H1 (cell line): Measurements from ENCODE around the gene APBA2. TPM values are rescaled to one million over a fixed set of nuclear protein-coding genes. Genes with fewer than 3 reads are reported as not detected.

Experiments
- CTCF ChIA-PET: fragments of 300-600 bp; sonication (Branson Sonifier 250); formaldehyde crosslinking; loops from one replicate; lab custom pipeline; 2021; ENCODE audit not compliant: partially characterized antibody; lab: Charles Lee
- POLR2A ChIA-PET: fragments of 300-600 bp; sonication (Branson Sonifier 250); formaldehyde crosslinking; loops from one replicate; lab custom pipeline; 2021; ENCODE audit warnings: inconsistent platforms; ENCODE audit not compliant: partially characterized antibody; lab: Charles Lee
- DNase-seq, 2 experiments: peaks; one replicate each; pipeline versions ENCODE4 v3.0.0 to v3.0.0-alpha.2; 2010 to 2022; ENCODE audit warnings: low spot score in 2 of 2, low read depth in 1 of 2, mixed read lengths in 1 of 2
- FAIRE-seq: peaks from 2 replicates; lab custom pipeline; 2011; peaks lifted over from hg19 to GRCh38; lab: Jason Lieb, UNC
- H2AFZ ChIP-seq: 2 replicates; pipeline ENCODE4 v1.8.1; 2012; ENCODE audit warnings: low read length, inconsistent platforms
- H2AK5ac ChIP-seq: 2 replicates; pipeline ENCODE4 v1.6.1; 2013; ENCODE audit warnings: low read depth, low read length
- H2BK120ac ChIP-seq: replicated peaks from 2 replicates; pipeline ENCODE3; 2013; ENCODE audit warnings: low read depth, low read length, inconsistent platforms
- H2BK12ac ChIP-seq: 2 replicates; pipeline ENCODE4 v1.6.1; 2013; ENCODE audit warnings: low read depth, low read length
- H2BK15ac ChIP-seq: 2 replicates; pipeline ENCODE4 v1.6.1; 2013; ENCODE audit warnings: low read length
- H2BK20ac ChIP-seq: 2 replicates; pipeline ENCODE4 v1.6.1; 2013; ENCODE audit warnings: low read length
- H2BK5ac ChIP-seq: 2 replicates; pipeline ENCODE4 v1.6.1; 2013; ENCODE audit warnings: low read depth, low read length
- H3K14ac ChIP-seq: 2 replicates; pipeline ENCODE4 v1.6.1; 2013; ENCODE audit warnings: inconsistent platforms; ENCODE audit not compliant: insufficient read length
- H3K18ac ChIP-seq: 2 replicates; pipeline ENCODE4 v1.6.1; 2013; ENCODE audit warnings: low read length; ENCODE audit errors: extremely low read depth
- H3K23ac ChIP-seq: 2 replicates; pipeline ENCODE4 v1.6.1; 2013; ENCODE audit warnings: inconsistent platforms; ENCODE audit not compliant: insufficient read length
- H3K23me2 ChIP-seq: 2 replicates; pipeline ENCODE4 v1.6.1; 2013; ENCODE audit warnings: low read depth, low read length
- H3K27ac ChIP-seq: 2 replicates; pipeline ENCODE4 v1.6.1; 2011; ENCODE audit warnings: low read depth, low read length, inconsistent platforms
- H3K27me3 ChIP-seq, 4 experiments: replicated peaks in 1 of 4; 1 replicate in 1 of 4; 2 replicates in 3 of 4; pipeline versions ENCODE4 v1.6.1 to v1.8.1; 2011 to 2013; ENCODE audit warnings: low read length in 3 of 4, mild to moderate bottlenecking in 3 of 4, inconsistent platforms in 2 of 4, mixed read lengths in 2 of 4, moderate library complexity in 1 of 4; ENCODE audit not compliant: control insufficient read depth in 3 of 4, insufficient read depth in 3 of 4; ENCODE audit errors: extremely low read depth in 1 of 4
- H3K36me3 ChIP-seq, 4 experiments: 2 replicates each; pipeline versions ENCODE4 v1.6.1 to v1.8.1; 2011 to 2013; ENCODE audit warnings: mild to moderate bottlenecking in 4 of 4, low read length in 3 of 4, moderate library complexity in 2 of 4, control low read depth in 1 of 4, inconsistent platforms in 1 of 4; ENCODE audit not compliant: insufficient read depth in 4 of 4, control insufficient read depth in 2 of 4
- H3K4ac ChIP-seq: replicated peaks from 2 replicates; pipeline ENCODE3; 2013; ENCODE audit warnings: low read length, low read depth, mixed read lengths, inconsistent platforms; ENCODE audit not compliant: insufficient read length
- H3K4me1 ChIP-seq, 4 experiments: replicated peaks in 1 of 4; 1 replicate in 1 of 4; 2 replicates in 3 of 4; pipeline versions ENCODE4 v1.6.1 to v1.8.1; 2011 to 2013; ENCODE audit warnings: low read length in 3 of 4, inconsistent platforms in 2 of 4, mixed read lengths in 1 of 4; ENCODE audit not compliant: insufficient read depth in 4 of 4, control insufficient read depth in 3 of 4
- H3K4me2 ChIP-seq, 2 experiments: 2 replicates each; pipeline versions ENCODE4 v1.6.1 to v1.8.1; 2011 to 2013; ENCODE audit warnings: low read depth in 2 of 2, low read length in 2 of 2, control low read depth in 1 of 2, inconsistent platforms in 1 of 2, mild to moderate bottlenecking in 1 of 2; ENCODE audit not compliant: insufficient read depth in 1 of 2
- H3K4me3 ChIP-seq, 4 experiments: fragments of 200-600, 300-600 bp in 1 of 4; sonication (generic), shearing (Covaris generic), sonication (Bioruptor Twin) in 1 of 4; 2 replicates each; pipeline versions ENCODE4 v1.5.1 to v1.8.1; 2011 to 2016; ENCODE audit warnings: low read length in 4 of 4, low read depth in 3 of 4, control low read depth in 2 of 4, inconsistent platforms in 2 of 4, mild to moderate bottlenecking in 2 of 4, mixed read lengths in 1 of 4, moderate library complexity in 1 of 4; ENCODE audit not compliant: insufficient read depth in 2 of 4; ENCODE audit errors: extremely low read depth in 1 of 4
- H3K56ac ChIP-seq: replicated peaks from 2 replicates; pipeline ENCODE3; 2013; ENCODE audit warnings: low read depth, mild to moderate bottlenecking, mixed read lengths, low read length, inconsistent platforms; ENCODE audit not compliant: insufficient read length
- H3K79me1 ChIP-seq: 2 replicates; pipeline ENCODE4 v1.6.1; 2013; ENCODE audit warnings: low read depth, low read length, control low read depth
- H3K79me2 ChIP-seq, 2 experiments: 2 replicates each; pipeline versions ENCODE4 v1.6.1 to v1.8.1; 2012 to 2013; ENCODE audit warnings: low read length in 2 of 2, mild to moderate bottlenecking in 2 of 2, inconsistent platforms in 1 of 2; ENCODE audit not compliant: insufficient read depth in 2 of 2, control insufficient read depth in 1 of 2
- H3K9ac ChIP-seq, 4 experiments: replicated peaks in 1 of 4; 1 replicate in 1 of 4; 2 replicates in 3 of 4; pipeline versions ENCODE4 v1.6.1 to v1.8.1; 2011 to 2013; ENCODE audit warnings: low read depth in 3 of 4, low read length in 3 of 4, control low read depth in 2 of 4, mild to moderate bottlenecking in 2 of 4, moderate library complexity in 2 of 4, inconsistent platforms in 1 of 4; ENCODE audit errors: extremely low read depth in 1 of 4
- H3K9me3 ChIP-seq, 2 experiments: 2 replicates each; pipeline versions ENCODE4 v1.6.1 to v1.8.1; 2012 to 2013; ENCODE audit warnings: mild to moderate bottlenecking in 2 of 2, moderate library complexity in 2 of 2, control low read depth in 1 of 2, inconsistent platforms in 1 of 2, low read depth in 1 of 2, low read length in 1 of 2, mixed read lengths in 1 of 2; ENCODE audit not compliant: insufficient read depth in 2 of 2
- H4K20me1 ChIP-seq, 2 experiments: replicated peaks in 1 of 2; 2 replicates each; pipeline versions ENCODE3 to v1.8.1; 2011 to 2013; ENCODE audit warnings: inconsistent platforms in 2 of 2, low read length in 2 of 2, mild to moderate bottlenecking in 1 of 2; ENCODE audit not compliant: insufficient read depth in 2 of 2, control insufficient read depth in 1 of 2
- H4K5ac ChIP-seq: 2 replicates; pipeline ENCODE4 v1.6.1; 2013; ENCODE audit warnings: low read length, low read depth, mixed read lengths, inconsistent platforms; ENCODE audit not compliant: insufficient read length
- H4K8ac ChIP-seq: 2 replicates; pipeline ENCODE4 v1.8.0; 2013; ENCODE audit warnings: mild to moderate bottlenecking, moderate library complexity, low read length, inconsistent platforms; ENCODE audit not compliant: insufficient read depth; ENCODE audit errors: extremely low read depth
- H4K91ac ChIP-seq: replicated peaks from 2 replicates; pipeline ENCODE3; 2013; ENCODE audit warnings: low read length, mixed read lengths, inconsistent platforms; ENCODE audit not compliant: insufficient read length
- ATF3 ChIP-seq: IDR thresholded peaks from 2 replicates; pipeline ENCODE4 v1.6.1; 2011; ENCODE audit warnings: low read depth, mild to moderate bottlenecking, low read length; ENCODE audit not compliant: insufficient read depth
- KDM4A ChIP-seq: IDR thresholded peaks from one replicate; pipeline ENCODE4 v1.7.1; 2012; ENCODE audit warnings: low read depth, mild to moderate bottlenecking, moderate library complexity, low read length, inconsistent platforms; ENCODE audit not compliant: severe bottlenecking
- WGBS, 2 experiments: shearing (Covaris generic) in 1 of 2; methylation state at CpG; one replicate each; pipeline versions ENCODE4 v1.1.6 to v1.1.7; 2013 to 2015; ENCODE audit warnings: low lambda C conversion rate in 2 of 2, mixed read lengths in 2 of 2, inconsistent platforms in 1 of 2, low coverage in 1 of 2, missing lambda C conversion rate in 1 of 2; ENCODE audit not compliant: insufficient replicate concordance in 2 of 2, insufficient coverage in 1 of 2, insufficient read length in 1 of 2; ENCODE audit errors: extremely low coverage in 1 of 2, missing lambda C conversion rate in 1 of 2; 5-methylcytosine and 5-hydroxymethylcytosine counted together
- polyA plus RNA-seq, 7 experiments: library from polyadenylated mRNA; depleted of rRNA in 3 of 7; stranded (reverse) in 5 of 7; unstranded in 2 of 7; fragments of >200 nt in 5 of 7; fragments of 200-250 nt in 2 of 7; gene quantifications; 1 replicate in 5 of 7; 2 replicates in 1 of 7; 4 replicates in 1 of 7; pipeline versions ENCODE4 v1.2.1 to v1.2.3, GENCODE V29; 2011 to 2013; ENCODE audit warnings: missing spikeins in 2 of 7, mixed read lengths in 2 of 7
- total RNA-seq: library from RNA; stranded (reverse); fragmentation: NEBNext Ultra II Directional; extraction: Animal tissue kit (Norgen Biotek cat#: 25700); gene quantifications from 2 replicates; pipeline ENCODE4 v1.2.1, GENCODE V29; 2021

APBA2 gene
- total and polyA plus RNA-seq, 2 of the 8 experiments (the other 6 are each of a cell fraction or from before 2014, with no cell fraction given) = 15.5 to 19.0 TPM

GRCh38 chr15:29086891-29087290 is 201.1 kb downstream of the APBA2 start:
- no peak for DNase-seq
- no peak overlapping the region for H3K27ac ChIP-seq
- no peaks in the 10 kb centered on the region for H3K79me1 ChIP-seq
- H3K4me3 ChIP-seq = no peak overlapping the region
- H3K36me3 ChIP-seq = no peaks in the 10 kb centered on the region
- peaks cover 0 to 3% of the 10 kb centered on the region in 2 experiments; a peak in 1 of 4 replicates for H3K9me3 ChIP-seq
- TF ChIP-seq KDM4A = no peak
- TF ChIP-seq ATF3 = no peak
- TF ChIP-seq, all 59 proteins: peak for 0
- H3K18ac ChIP-seq = no peak overlapping the region
- H4K20me1 ChIP-seq = no peaks in the 10 kb centered on the region
- no peak overlapping the region for H4K91ac ChIP-seq
- no peak overlapping the region for H2BK12ac ChIP-seq
- no peak overlapping the region for H3K14ac ChIP-seq
- no peak overlapping the region for H2AFZ ChIP-seq
- CTCF ChIA-PET = interaction anchor here (0.5 to 2.5 kb wide), 4 partner anchors 13 to 102 kb away, joined by 3 to 11 read pairs (median 5); no protein-coding TSS in a partner anchor
- H3K9ac ChIP-seq = no peak overlapping the region
- no peak overlapping the region for H2BK5ac ChIP-seq
- H2BK120ac ChIP-seq = no peak overlapping the region
- no peak overlapping the region for H3K4me2 ChIP-seq
- POLR2A ChIA-PET = interaction anchor here (1.0 kb wide), 1 partner anchor 10 kb away, joined by 3 read pairs; no protein-coding TSS in a partner anchor
- H4K5ac ChIP-seq = no peak overlapping the region
- FAIRE-seq = no peak
- no peak overlapping the region for H4K8ac ChIP-seq
- peaks cover 0 to 5% (median 2%) of the 10 kb centered on the region in 4 experiments; a peak in 2 of 7 replicates for H3K4me1 ChIP-seq
- H3K23me2 ChIP-seq = no peaks in the 10 kb centered on the region
- no peak overlapping the region for H2BK20ac ChIP-seq
- no peak overlapping the region for H2BK15ac ChIP-seq
- H3K23ac ChIP-seq = no peak overlapping the region
- no peaks in the 10 kb centered on the region for H3K27me3 ChIP-seq
- H3K56ac ChIP-seq = no peak overlapping the region
- no peak overlapping the region for H2AK5ac ChIP-seq
- no peaks in the 10 kb centered on the region for H3K79me2 ChIP-seq
- H3K4ac ChIP-seq = no peak overlapping the region
- 92% methylated on average over 2 of the region's 2 CpGs; no CpG with 5 or more reads in 1 of the 2 experiments for WGBS, 2 experiments
